Upper lobe of right lung (tissue), 1 donor: ENCODE results near the gene NOP10. TPM values are rescaled to one million over a fixed set of nuclear protein-coding genes. Genes with fewer than 3 reads are reported as not detected.

Experiments used
- ATAC-seq: fragments of 200-7000 bp; cut with Tn5 transposase; one replicate; pipeline ENCODE4 v1.9.1; 2020; ENCODE audit warnings: mild to moderate bottlenecking, moderate library complexity
- DNase-seq: peaks from one replicate; pipeline ENCODE4 v3.0.0-alpha.2; 2020
- H3K27ac ChIP-seq: fragments of 200-600 bp; one replicate; pipeline ENCODE4 v1.8.0; 2022
- H3K27me3 ChIP-seq: fragments of 200-600 bp; one replicate; pipeline ENCODE4 v1.8.0; 2022; ENCODE audit warnings: mild to moderate bottlenecking
- H3K36me3 ChIP-seq: fragments of 200-600 bp; one replicate; pipeline ENCODE4 v1.8.0; 2022
- H3K4me1 ChIP-seq: fragments of 200-600 bp; one replicate; pipeline ENCODE4 v1.8.0; 2022
- H3K4me3 ChIP-seq: fragments of 200-600 bp; one replicate; pipeline ENCODE4 v1.8.0; 2022; ENCODE audit warnings: mild to moderate bottlenecking
- H3K9me3 ChIP-seq: fragments of 200-600 bp; one replicate; pipeline ENCODE4 v1.8.0; 2022
- intact Hi-C: fragments of 100-400 bp; cut with DNase I; formaldehyde crosslinking; loops from one replicate; pipeline ENCODE4 v1.11.0; 2022
- total RNA-seq: library from RNA; stranded (reverse); fragmentation: NEBNext Ultra II Directional; extraction: Animal tissue kit (Norgen Biotek cat#: 25700); gene quantifications from one replicate; pipeline ENCODE4 v1.2.1, GENCODE V29; 2021
- TF ChIP-seq, protein P1 (sequence below): fragments of 200-600 bp; IDR thresholded peaks from one replicate; pipeline ENCODE4 v1.8.0; 2022; ENCODE audit warnings: antibody characterized with exemption
- donor health status: DM: no; HTN: yes; CAD: no; lungs with severe emphysema.

NOP10 gene
- total RNA-seq, 1 donor from 2014 or later, result 161 TPM

DNA sequence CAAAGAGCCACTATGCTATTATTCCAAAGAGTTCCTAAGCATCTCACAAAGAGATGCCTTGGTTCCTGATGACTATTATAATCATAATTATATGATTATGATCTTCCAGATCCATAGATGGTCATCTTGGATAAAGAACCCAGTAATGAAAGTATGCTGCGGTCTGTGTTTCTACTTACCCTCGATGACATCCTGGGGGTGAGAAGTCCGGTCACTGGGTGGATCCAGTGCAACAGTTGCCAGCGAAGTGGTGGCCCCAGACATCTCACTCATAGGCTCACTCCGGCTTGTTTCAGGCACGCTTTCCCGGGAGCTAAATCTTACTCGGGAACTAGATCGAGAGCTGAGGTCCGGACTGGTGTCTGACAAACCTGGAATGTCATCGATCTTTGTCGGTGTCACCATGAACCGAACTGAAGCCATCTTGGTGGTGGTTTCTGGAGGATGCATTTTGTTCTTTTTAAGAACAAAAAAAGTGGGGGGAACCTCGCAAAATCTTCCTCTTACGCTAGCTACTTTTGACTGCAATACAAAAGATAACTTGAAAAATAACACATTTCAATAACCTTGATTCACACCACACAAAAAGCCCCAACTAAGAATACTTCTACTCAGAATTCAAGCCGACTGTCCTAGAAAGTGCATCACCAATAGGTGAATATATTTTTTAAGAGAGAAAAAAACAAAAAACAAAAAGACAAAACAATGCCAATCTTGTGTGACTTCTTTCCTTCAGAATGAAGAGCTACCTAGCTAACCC, 6.5 kb downstream of the NOP10 start:
- no peak for ATAC-seq

GRCh38 chr15:34335176-34336032, 7.5 kb downstream of the NOP10 start:
- no peak for ATAC-seq
- Histone ChIP-seq H3K4me3 (peak overlapping the region; percentile 73), H3K27me3 (no peaks in the 10 kb centered on the region), H3K4me1 (peaks cover 28% of the 10 kb centered on the region), H3K27ac (peak overlapping the region; percentile 90), H3K9me3 (no peaks in the 10 kb centered on the region), H3K36me3 (peaks cover 16% of the 10 kb centered on the region)
- TF ChIP-seq, protein P1, sequence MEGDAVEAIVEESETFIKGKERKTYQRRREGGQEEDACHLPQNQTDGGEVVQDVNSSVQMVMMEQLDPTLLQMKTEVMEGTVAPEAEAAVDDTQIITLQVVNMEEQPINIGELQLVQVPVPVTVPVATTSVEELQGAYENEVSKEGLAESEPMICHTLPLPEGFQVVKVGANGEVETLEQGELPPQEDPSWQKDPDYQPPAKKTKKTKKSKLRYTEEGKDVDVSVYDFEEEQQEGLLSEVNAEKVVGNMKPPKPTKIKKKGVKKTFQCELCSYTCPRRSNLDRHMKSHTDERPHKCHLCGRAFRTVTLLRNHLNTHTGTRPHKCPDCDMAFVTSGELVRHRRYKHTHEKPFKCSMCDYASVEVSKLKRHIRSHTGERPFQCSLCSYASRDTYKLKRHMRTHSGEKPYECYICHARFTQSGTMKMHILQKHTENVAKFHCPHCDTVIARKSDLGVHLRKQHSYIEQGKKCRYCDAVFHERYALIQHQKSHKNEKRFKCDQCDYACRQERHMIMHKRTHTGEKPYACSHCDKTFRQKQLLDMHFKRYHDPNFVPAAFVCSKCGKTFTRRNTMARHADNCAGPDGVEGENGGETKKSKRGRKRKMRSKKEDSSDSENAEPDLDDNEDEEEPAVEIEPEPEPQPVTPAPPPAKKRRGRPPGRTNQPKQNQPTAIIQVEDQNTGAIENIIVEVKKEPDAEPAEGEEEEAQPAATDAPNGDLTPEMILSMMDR, result no peak
- intact Hi-C loops, result no loop called here
- no peak for DNase-seq

More for the DNA sequence above, 6.5 kb downstream of the NOP10 start:
- intact Hi-C loops, result no loop called here
- Histone ChIP-seq H3K36me3 (peaks cover 27% of the 10 kb centered on the region), H3K27me3 (no peaks in the 10 kb centered on the region), H3K27ac (peak overlapping the region; percentile 90), H3K4me3 (peak overlapping the region; percentile 73), H3K4me1 (peaks cover 28% of the 10 kb centered on the region), H3K9me3 (no peaks in the 10 kb centered on the region)
- TF ChIP-seq, protein P1, result no peak
- no peak for DNase-seq

DNA sequence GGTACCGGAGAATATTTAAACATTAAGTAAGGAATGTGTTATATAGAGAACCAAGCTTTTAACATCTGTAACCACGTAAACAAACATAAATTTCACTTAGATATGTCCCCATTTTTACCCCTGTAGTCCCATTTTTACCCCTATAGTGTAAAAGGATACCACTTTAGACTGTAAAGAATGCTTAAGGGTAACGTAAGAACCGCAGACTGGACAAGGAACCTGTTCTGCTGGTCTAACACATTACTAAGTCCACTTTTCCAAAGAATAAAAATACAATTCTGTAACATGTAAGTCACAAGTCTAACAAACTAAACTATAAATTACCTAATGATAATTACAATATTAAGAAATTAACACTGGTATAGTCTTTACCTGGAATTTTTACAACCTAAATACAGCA, 8.3 kb downstream of the NOP10 start:
- Histone ChIP-seq H3K4me1 (peaks cover 28% of the 10 kb centered on the region), H3K4me3 (peak overlapping the region; percentile 73), H3K27me3 (no peaks in the 10 kb centered on the region), H3K36me3 (peaks cover 9% of the 10 kb centered on the region), H3K27ac (peak overlapping the region; percentile 90), H3K9me3 (no peaks in the 10 kb centered on the region)
- intact Hi-C loops, result no loop called here
- no peak for DNase-seq
- TF ChIP-seq, protein P1, result no peak
- ATAC-seq, result no peak

DNA sequence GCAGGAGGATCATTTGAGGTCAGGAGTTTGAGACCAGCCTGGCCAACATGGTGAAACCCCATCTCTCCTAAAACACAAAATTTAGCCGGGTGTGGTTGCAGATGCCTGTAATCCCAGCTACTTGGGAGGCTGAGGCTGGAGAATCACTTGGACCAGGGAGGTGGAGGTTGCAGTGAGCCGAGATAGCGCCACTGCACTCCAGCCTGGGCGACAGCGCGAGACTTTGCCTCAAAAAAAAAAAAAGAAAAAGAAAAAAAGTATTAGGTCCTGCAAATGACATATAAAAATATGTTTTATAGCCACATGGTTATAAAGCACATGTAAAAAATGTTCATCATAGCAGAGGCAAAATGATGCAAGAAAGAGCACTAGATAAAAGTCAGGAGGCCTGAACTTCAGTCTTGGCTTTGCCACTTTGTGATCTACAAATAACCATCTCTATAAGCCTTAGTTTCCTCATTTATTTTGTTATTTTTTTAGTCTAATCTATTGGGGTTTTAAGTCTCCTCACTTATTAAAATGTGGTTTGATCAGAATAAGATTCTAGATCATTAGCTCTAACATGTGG, 10.3 kb downstream of the NOP10 start:
- TF ChIP-seq, protein P1, result no peak
- Histone ChIP-seq H3K36me3 (no peaks in the 10 kb centered on the region), H3K27me3 (no peaks in the 10 kb centered on the region), H3K4me3 (no peak overlapping the region), H3K27ac (no peak overlapping the region), H3K4me1 (peaks cover 28% of the 10 kb centered on the region), H3K9me3 (no peaks in the 10 kb centered on the region)
- intact Hi-C loops, result no loop called here
- DNase-seq, result no peak
- ATAC-seq, result no peak

- DNase-seq (no peak), ATAC-seq (no peak)
- Histone ChIP-seq H3K27me3 (no peaks in the 10 kb centered on the region), H3K4me1 (peaks cover 26% of the 10 kb centered on the region), H3K27ac (no peak overlapping the region), H3K9me3 (no peaks in the 10 kb centered on the region), H3K4me3 (no peak overlapping the region), H3K36me3 (no peaks in the 10 kb centered on the region)
- intact Hi-C loops, result no loop called here
- TF ChIP-seq, protein P1, result no peak
These were observed 11.1 kb downstream of the NOP10 start for GRCh38 chr15:34331809-34332208.
